ENCODE data around the gene TMEM52B.
A peak's percentile ranks its signal among the peaks of the same experiment; 100 is the strongest.
"Not testable (repeated sequence)": the region's sequence is repeated elsewhere in the genome, so short reads cannot be mapped to it uniquely, and the experiment has no call there.

The TMEM52B gene

DNA sequence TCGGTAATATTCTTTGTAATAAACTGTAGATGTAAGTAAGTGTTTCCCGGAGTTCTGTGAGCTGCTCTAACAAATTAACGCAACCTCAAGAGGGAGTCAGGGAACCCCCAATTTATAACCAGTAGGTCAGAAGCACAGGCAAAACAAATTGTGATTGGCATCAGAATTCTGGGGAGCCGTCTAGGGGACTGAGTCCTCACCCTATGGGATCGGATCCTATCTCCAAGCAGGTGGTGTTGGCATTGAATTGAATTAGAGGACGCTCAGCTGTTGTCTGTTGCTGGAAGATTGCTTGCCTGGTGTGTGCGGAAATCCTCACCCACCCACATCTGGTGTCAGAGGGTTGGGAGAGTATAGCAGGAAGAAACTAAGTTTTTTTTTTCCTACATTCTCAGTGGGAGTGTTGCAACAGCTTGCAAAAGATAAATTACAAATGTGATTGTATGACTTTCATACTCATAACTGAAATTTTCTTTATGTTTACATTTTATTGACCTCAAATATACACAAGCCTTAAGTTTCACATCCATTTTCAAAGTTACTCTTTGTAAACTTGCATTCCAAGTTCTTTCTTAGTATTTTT, 5.5 kb downstream of the TMEM52B start:
- TF ChIP-seq CTCF (IDR thresholded peaks at IDR 0.05; ENCODE audit: low read depth, low read length): no peak
- H3K4me3 ChIP-seq (ENCODE audit: low read depth, low read length): peak overlapping the region; percentile 32; the same call in 1 of the 2 replicates

- no peak for TF ChIP-seq CTCF (IDR thresholded peaks at IDR 0.05; ENCODE audit: low read depth, low read length)
These were observed 7.5 kb downstream of the TMEM52B start for GRCh38 chr12:10186299-10186698.

DNA sequence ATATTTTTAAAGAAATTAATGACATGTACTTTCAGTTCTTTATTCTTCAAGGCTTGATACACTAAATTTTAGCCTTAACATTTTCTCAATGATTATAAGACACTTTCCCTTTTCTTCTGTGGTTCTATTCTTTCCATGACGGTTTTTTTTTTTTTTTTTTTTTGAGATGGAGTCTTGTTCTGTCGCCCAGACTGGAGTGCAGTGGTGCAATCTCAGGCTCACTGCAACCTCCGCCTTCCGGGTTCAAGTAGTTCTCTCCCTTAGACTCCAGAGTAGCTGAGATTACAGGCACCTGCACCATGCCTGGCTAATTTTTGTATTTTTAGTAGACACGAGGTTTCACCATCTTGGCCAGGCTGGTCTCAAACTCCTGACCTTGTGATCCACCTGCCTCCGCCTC, 8.1 kb downstream of the TMEM52B start:
- not testable (repeated sequence) for H3K4me3 ChIP-seq (ENCODE audit: low read depth, low read length)

More at GRCh38 chr12:10186299-10186698, 7.5 kb downstream of the TMEM52B start:
- no peak overlapping the region for H3K4me3 ChIP-seq (ENCODE audit: low read depth, low read length)

DNA sequence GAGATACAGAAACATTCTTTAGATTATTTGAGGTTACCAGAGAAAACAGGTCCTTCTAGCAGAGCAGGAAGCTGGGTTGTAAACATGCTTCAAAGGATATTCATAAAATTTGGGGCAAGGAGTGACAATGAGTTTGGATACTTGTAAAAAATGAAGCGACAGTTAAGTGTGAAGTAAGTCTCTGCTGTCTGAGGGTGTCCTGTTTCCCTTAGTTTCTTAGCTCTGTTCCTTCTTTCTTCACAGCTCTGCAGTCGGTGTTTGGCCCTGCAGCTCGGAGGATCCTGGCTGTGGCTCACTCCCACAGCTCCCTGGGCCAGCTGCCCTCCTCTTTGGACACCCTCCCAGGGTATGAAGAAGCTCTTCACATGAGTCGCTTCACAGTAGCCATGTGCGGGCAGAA, 10.8 kb downstream of the TMEM52B start:
- no peak overlapping the region for H3K4me3 ChIP-seq (ENCODE audit: low read depth, low read length)

GRCh38 chr12:10190558-10191388, 11.9 kb downstream of the TMEM52B start:
- TF ChIP-seq CTCF (IDR thresholded peaks at IDR 0.05; ENCODE audit: low read depth, low read length): peak; percentile 89
- H3K4me3 ChIP-seq (ENCODE audit: low read depth, low read length): no peak overlapping the region

More for the DNA sequence above, 10.8 kb downstream of the TMEM52B start:
- no peak for TF ChIP-seq CTCF (IDR thresholded peaks at IDR 0.05; ENCODE audit: low read depth, low read length)

DNA sequence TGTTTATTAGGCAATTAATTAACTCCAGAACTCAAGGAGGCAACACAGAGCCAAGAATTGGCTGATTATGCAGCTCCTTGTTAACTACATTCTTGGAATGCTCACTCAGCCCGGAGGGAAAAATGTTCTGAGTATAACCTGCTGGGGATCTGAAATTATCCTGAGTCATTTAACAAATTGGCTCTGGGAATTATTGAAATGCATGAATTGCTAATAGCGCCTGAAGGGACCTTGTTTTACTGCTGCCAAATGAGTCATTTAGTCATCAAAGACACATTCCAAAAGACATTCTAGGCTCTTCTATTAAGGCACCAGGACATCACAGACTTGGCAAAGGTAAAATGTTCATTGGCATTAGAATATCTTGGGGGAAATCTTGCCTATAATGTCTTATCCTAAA, 13.0 kb downstream of the TMEM52B start:
- no peak for TF ChIP-seq CTCF (IDR thresholded peaks at IDR 0.05; ENCODE audit: low read depth, low read length)
- H3K4me3 ChIP-seq (ENCODE audit: low read depth, low read length): no peak overlapping the region

DNA sequence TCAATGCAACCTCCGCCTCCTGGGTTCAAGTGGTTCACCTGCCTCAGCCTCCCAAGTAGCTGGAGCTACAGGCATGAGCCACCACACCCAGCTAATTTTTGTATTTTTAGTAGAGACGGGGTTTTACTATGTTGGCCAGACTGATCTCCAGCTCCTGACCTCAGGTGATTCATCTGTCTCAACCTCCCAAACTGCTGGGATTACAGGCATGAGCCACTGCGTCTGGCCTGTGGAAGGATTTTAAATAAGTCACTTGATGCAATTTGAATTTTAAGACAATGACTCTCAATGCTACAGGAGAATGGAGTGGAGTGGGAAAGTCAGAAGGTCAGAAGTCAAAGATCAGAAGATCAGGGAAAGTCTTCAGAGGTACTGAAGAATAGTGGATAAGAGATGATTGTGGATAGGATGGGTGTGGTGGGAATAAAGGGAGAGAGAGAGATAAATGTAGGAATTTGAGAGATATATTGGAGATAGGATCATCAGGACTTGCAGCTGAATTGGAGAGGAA, 15.4 kb downstream of the TMEM52B start:
- H3K4me3 ChIP-seq (ENCODE audit: low read depth, low read length): no peak overlapping the region
- no peak for TF ChIP-seq CTCF (IDR thresholded peaks at IDR 0.05; ENCODE audit: low read depth, low read length)
